ENCODE results near the gene RAB22A.

Gene RAB22A

DNA sequence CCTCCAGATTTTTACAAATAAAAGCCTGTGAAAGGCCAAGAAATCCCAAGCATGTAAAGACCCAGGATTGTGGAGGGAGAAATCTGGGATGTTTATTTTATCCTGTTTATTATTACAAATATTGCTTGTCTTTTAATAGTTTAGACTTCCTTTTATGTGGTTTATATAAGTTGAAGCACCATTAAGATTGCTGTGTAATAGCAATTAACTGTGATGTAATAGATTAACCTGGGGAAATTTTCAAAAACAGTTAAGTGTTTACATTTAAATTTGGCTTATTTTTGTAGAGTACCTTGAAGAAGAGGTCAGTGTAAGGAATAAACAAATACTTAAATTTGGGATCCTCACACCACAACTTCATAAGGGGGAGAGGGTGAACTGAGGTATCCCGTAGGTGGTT lies 106.5 kb downstream of the RAB22A start:
- H3K9me3 Mint-ChIP-seq = peaks cover 26% of the 10 kb centered on the region
- H3K36me3 Mint-ChIP-seq (ENCODE audit: low read depth) = peaks cover 71% of the 10 kb centered on the region
- peak overlapping the region; percentile 72 for H3K27ac Mint-ChIP-seq
- no peak for DNase-seq
- TF ChIP-seq, protein P1, sequence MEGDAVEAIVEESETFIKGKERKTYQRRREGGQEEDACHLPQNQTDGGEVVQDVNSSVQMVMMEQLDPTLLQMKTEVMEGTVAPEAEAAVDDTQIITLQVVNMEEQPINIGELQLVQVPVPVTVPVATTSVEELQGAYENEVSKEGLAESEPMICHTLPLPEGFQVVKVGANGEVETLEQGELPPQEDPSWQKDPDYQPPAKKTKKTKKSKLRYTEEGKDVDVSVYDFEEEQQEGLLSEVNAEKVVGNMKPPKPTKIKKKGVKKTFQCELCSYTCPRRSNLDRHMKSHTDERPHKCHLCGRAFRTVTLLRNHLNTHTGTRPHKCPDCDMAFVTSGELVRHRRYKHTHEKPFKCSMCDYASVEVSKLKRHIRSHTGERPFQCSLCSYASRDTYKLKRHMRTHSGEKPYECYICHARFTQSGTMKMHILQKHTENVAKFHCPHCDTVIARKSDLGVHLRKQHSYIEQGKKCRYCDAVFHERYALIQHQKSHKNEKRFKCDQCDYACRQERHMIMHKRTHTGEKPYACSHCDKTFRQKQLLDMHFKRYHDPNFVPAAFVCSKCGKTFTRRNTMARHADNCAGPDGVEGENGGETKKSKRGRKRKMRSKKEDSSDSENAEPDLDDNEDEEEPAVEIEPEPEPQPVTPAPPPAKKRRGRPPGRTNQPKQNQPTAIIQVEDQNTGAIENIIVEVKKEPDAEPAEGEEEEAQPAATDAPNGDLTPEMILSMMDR (IDR thresholded peaks at IDR 0.05) = no peak
- peaks cover 5% of the 10 kb centered on the region for H3K27me3 Mint-ChIP-seq (ENCODE audit: low read depth, poor library complexity)
- no peak overlapping the region for H3K4me3 Mint-ChIP-seq
- H3K4me1 Mint-ChIP-seq = peaks cover 13% of the 10 kb centered on the region

- Mint-ChIP-seq H3K9me3 (peaks cover 18% of the 10 kb centered on the region), H3K27ac (peak overlapping the region; percentile 18), H3K27me3 (ENCODE audit: low read depth, poor library complexity) (peaks cover 2% of the 10 kb centered on the region), H3K4me1 (peaks cover 13% of the 10 kb centered on the region), H3K36me3 (ENCODE audit: low read depth) (peaks cover 68% of the 10 kb centered on the region), H3K4me3 (no peak overlapping the region)
- DNase-seq = no peak
- TF ChIP-seq, protein P1 (IDR thresholded peaks at IDR 0.05) = no peak
These were observed 107.3 kb downstream of the RAB22A start for GRCh38 chr20:58416835-58417234.
